Measurements from ENCODE around the gene MTFR1L.
A peak's percentile ranks its signal among the peaks of the same experiment; 100 is the strongest.

The MTFR1L gene

GRCh38 chr1:25793585-25794170 lies 26.1 kb upstream of the MTFR1L start:
- no CpG with 5 or more reads among the region's 7 CpGs for WGBS (ENCODE audit: insufficient coverage, insufficient read length)
- Histone ChIP-seq H3K4me3 (ENCODE audit: low read length) (no peak overlapping the region), H3K9me3 (ENCODE audit: control insufficient read depth, insufficient read depth, low read length) (no peaks in the 10 kb centered on the region), H3K27me3 (ENCODE audit: control insufficient read depth, insufficient read depth, low read length) (no peaks in the 10 kb centered on the region), H3K4me1 (ENCODE audit: control insufficient read depth, insufficient read depth, low read length) (no peaks in the 10 kb centered on the region; the same call in 1 of the 2 replicates), H3K36me3 (ENCODE audit: control insufficient read depth, insufficient read depth, low read length) (no peaks in the 10 kb centered on the region), H3K27ac (ENCODE audit: low read length) (no peak overlapping the region)
- DNase-seq (ENCODE audit: low read depth, low spot score): no peak

DNA sequence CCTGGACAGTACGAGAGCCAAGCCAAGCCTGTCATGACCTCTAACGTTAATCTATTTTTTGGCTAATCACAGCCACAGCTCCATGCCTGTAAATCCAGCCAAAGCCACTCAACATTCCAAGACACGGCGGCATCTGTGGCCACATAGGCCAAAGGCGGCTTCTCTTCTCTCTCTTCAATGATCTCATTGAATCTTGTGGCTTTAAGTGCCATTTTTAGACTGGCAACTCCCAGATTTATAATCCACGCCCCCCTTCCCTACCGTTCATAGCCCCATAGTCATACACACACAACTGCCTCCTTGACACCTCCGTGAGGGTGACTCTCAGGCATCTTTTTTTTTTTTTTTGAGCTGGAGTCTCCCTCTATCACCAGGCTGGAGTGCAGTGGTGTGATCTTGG lies 25.4 kb upstream of the MTFR1L start:
- Histone ChIP-seq H3K36me3 (ENCODE audit: control insufficient read depth, insufficient read depth, low read length) (no peaks in the 10 kb centered on the region), H3K4me3 (ENCODE audit: low read length) (no peak overlapping the region), H3K27me3 (ENCODE audit: control insufficient read depth, insufficient read depth, low read length) (no peaks in the 10 kb centered on the region), H3K27ac (ENCODE audit: low read length) (no peak overlapping the region), H3K4me1 (ENCODE audit: control insufficient read depth, insufficient read depth, low read length) (no peaks in the 10 kb centered on the region; the same call in 1 of the 2 replicates), H3K9me3 (ENCODE audit: control insufficient read depth, insufficient read depth, low read length) (no peaks in the 10 kb centered on the region)
- no peak for DNase-seq (ENCODE audit: low read depth, low spot score)
- no CpG with 5 or more reads among the region's 8 CpGs for WGBS (ENCODE audit: insufficient coverage, insufficient read length)

- no peak overlapping the region for H3K4me3 ChIP-seq (ENCODE audit: low read length)
- no peaks in the 10 kb centered on the region; the same call in 1 of the 2 replicates for H3K4me1 ChIP-seq (ENCODE audit: control insufficient read depth, insufficient read depth, low read length)
- H3K9me3 ChIP-seq (ENCODE audit: control insufficient read depth, insufficient read depth, low read length): no peaks in the 10 kb centered on the region
- no peak overlapping the region for H3K27ac ChIP-seq (ENCODE audit: low read length)
- no peak for DNase-seq (ENCODE audit: low read depth, low spot score)
- H3K27me3 ChIP-seq (ENCODE audit: control insufficient read depth, insufficient read depth, low read length): no peaks in the 10 kb centered on the region
- WGBS (ENCODE audit: insufficient coverage, insufficient read length): no CpG with 5 or more reads among the region's 2 CpGs
- no peaks in the 10 kb centered on the region for H3K36me3 ChIP-seq (ENCODE audit: control insufficient read depth, insufficient read depth, low read length)
Observed at GRCh38 chr1:25795211-25795610, 24.5 kb upstream of the MTFR1L start.

DNA sequence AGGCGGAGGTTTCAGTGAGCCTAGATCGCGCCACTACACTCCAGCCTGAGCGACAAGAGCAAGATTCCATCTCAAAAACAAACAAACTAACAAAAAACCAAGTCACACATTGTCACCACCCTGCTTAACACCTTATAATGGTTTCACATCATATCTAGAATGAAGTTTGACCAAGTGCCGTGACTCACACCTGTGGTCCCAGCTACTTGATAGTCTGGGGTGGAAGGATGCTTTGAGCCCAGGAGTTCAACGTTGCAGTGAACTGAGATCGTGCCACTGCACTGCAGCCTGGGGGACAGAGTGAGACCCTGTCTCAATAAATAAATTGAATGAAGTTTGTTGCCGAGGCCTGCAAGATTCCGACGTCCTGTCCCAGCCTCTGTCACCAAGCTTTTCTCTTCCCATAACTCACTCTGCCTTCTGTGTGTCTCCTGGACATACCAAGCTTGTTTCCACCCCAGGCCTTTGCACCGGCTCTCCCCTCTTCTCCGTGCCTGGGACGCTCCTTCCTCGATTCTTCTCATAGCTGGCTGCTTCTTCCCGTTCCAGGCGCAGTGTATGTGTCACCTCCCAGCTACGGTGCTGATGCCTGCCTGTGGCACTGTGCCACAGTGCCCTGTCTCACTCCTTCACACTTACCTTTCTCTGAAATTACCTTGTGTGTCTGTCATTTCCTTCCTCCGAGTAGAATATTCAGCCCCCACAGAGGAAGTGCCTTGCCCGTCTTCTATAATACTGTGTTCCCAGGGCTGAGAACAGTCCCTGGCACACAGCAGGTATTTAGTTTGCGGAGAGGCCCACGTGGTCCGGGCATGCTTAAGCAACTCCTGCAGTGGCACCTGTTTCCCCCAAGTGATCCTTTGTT lies 23.6 kb upstream of the MTFR1L start:
- no CpG with 5 or more reads among the region's 22 CpGs for WGBS (ENCODE audit: insufficient coverage, insufficient read length)
- Histone ChIP-seq H3K27me3 (ENCODE audit: control insufficient read depth, insufficient read depth, low read length) (no peaks in the 10 kb centered on the region), H3K27ac (ENCODE audit: low read length) (no peak overlapping the region), H3K4me3 (ENCODE audit: low read length) (no peak overlapping the region), H3K9me3 (ENCODE audit: control insufficient read depth, insufficient read depth, low read length) (no peaks in the 10 kb centered on the region), H3K4me1 (ENCODE audit: control insufficient read depth, insufficient read depth, low read length) (no peaks in the 10 kb centered on the region; the same call in 1 of the 2 replicates), H3K36me3 (ENCODE audit: control insufficient read depth, insufficient read depth, low read length) (no peaks in the 10 kb centered on the region)
- no peak for DNase-seq (ENCODE audit: low read depth, low spot score)

GRCh38 chr1:25796811-25797458 lies 22.8 kb upstream of the MTFR1L start:
- Histone ChIP-seq H3K4me3 (ENCODE audit: low read length) (no peak overlapping the region), H3K9me3 (ENCODE audit: control insufficient read depth, insufficient read depth, low read length) (no peaks in the 10 kb centered on the region), H3K27me3 (ENCODE audit: control insufficient read depth, insufficient read depth, low read length) (no peaks in the 10 kb centered on the region), H3K36me3 (ENCODE audit: control insufficient read depth, insufficient read depth, low read length) (no peaks in the 10 kb centered on the region), H3K4me1 (ENCODE audit: control insufficient read depth, insufficient read depth, low read length) (no peaks in the 10 kb centered on the region; the same call in 1 of the 2 replicates), H3K27ac (ENCODE audit: low read length) (no peak overlapping the region)
- DNase-seq (ENCODE audit: low read depth, low spot score): no peak
- WGBS (ENCODE audit: insufficient coverage, insufficient read length): no CpG with 5 or more reads among the region's 19 CpGs

- no CpG with 5 or more reads among the region's 8 CpGs for WGBS (ENCODE audit: insufficient coverage, insufficient read length)
- Histone ChIP-seq H3K36me3 (ENCODE audit: control insufficient read depth, insufficient read depth, low read length) (no peaks in the 10 kb centered on the region), H3K4me3 (ENCODE audit: low read length) (no peak overlapping the region), H3K27me3 (ENCODE audit: control insufficient read depth, insufficient read depth, low read length) (no peaks in the 10 kb centered on the region), H3K27ac (ENCODE audit: low read length) (no peak overlapping the region), H3K9me3 (ENCODE audit: control insufficient read depth, insufficient read depth, low read length) (no peaks in the 10 kb centered on the region), H3K4me1 (ENCODE audit: control insufficient read depth, insufficient read depth, low read length) (no peaks in the 10 kb centered on the region; the same call in 1 of the 2 replicates)
- DNase-seq (ENCODE audit: low read depth, low spot score): no peak
Observed at GRCh38 chr1:25797939-25798338, 21.8 kb upstream of the MTFR1L start.

GRCh38 chr1:25798666-25799351 lies 20.9 kb upstream of the MTFR1L start:
- no peaks in the 10 kb centered on the region for H3K27me3 ChIP-seq (ENCODE audit: control insufficient read depth, insufficient read depth, low read length)
- no CpG with 5 or more reads among the region's 8 CpGs for WGBS (ENCODE audit: insufficient coverage, insufficient read length)
- H3K27ac ChIP-seq (ENCODE audit: low read length): no peak overlapping the region
- no peaks in the 10 kb centered on the region for H3K36me3 ChIP-seq (ENCODE audit: control insufficient read depth, insufficient read depth, low read length)
- no peaks in the 10 kb centered on the region for H3K9me3 ChIP-seq (ENCODE audit: control insufficient read depth, insufficient read depth, low read length)
- H3K4me3 ChIP-seq (ENCODE audit: low read length): no peak overlapping the region
- DNase-seq (ENCODE audit: low read depth, low spot score): no peak
- no peaks in the 10 kb centered on the region; the same call in 1 of the 2 replicates for H3K4me1 ChIP-seq (ENCODE audit: control insufficient read depth, insufficient read depth, low read length)

DNA sequence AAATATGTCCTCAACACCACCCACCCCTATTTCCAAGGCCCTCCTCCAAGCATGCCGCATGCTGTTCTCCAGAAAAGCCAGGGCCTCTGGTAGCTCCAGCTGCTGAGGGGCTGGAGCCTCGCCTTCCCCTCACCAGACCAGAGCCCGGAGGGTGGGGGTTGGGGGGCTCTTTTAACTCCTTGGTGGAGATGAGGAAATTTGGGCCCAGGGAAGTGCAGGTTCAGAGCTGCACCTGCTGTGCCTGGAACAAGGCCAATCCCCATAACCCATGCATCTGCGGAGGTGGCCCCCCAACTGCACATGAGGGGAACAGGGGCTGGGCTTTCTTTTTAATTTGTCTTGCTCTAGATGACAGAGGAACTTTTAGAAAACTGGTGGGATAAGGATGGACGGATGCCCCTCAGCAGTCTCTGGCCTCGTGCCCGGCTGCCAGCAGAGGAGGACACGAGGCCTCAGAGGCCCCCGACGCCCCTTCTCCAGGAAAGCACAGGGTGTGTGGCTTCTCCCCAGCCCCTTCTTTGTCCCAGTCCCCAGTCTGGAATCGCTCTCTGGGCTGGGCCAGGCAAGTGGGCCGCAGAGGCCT lies 20.3 kb upstream of the MTFR1L start:
- no peak for DNase-seq (ENCODE audit: low read depth, low spot score)
- H3K36me3 ChIP-seq (ENCODE audit: control insufficient read depth, insufficient read depth, low read length): no peaks in the 10 kb centered on the region
- H3K27ac ChIP-seq (ENCODE audit: low read length): no peak overlapping the region
- WGBS (ENCODE audit: insufficient coverage, insufficient read length): no CpG with 5 or more reads among the region's 12 CpGs
- H3K4me3 ChIP-seq (ENCODE audit: low read length): peak overlapping the region; percentile 24; the same call in 1 of the 2 replicates
- H3K9me3 ChIP-seq (ENCODE audit: control insufficient read depth, insufficient read depth, low read length): no peaks in the 10 kb centered on the region
- H3K4me1 ChIP-seq (ENCODE audit: control insufficient read depth, insufficient read depth, low read length): no peaks in the 10 kb centered on the region; the same call in 1 of the 2 replicates
- no peaks in the 10 kb centered on the region for H3K27me3 ChIP-seq (ENCODE audit: control insufficient read depth, insufficient read depth, low read length)

GRCh38 chr1:25799935-25800702 lies 19.6 kb upstream of the MTFR1L start, which contains the start of gene SELENON:
SELENON (plus strand) TSS chr1:25800193; CDS start chr1:25800231, 38 bp downstream.
- Histone ChIP-seq H3K4me3 (ENCODE audit: low read length) (peak within 1 kb of the TSS; percentile 71; the same call in 1 of the 2 replicates), H3K36me3 (ENCODE audit: control insufficient read depth, insufficient read depth, low read length) (no peaks in the 10 kb centered on the region), H3K4me1 (ENCODE audit: control insufficient read depth, insufficient read depth, low read length) (no peaks in the 10 kb centered on the region; the same call in 1 of the 2 replicates), H3K27ac (ENCODE audit: low read length) (no peak within 1 kb of the TSS), H3K9me3 (ENCODE audit: control insufficient read depth, insufficient read depth, low read length) (no peaks in the 10 kb centered on the region), H3K27me3 (ENCODE audit: control insufficient read depth, insufficient read depth, low read length) (no peaks in the 10 kb centered on the region)
- WGBS (ENCODE audit: insufficient coverage, insufficient read length): no CpG with 5 or more reads among the region's 91 CpGs
- no peak for DNase-seq (ENCODE audit: low read depth, low spot score)

Measured in iPS DF 6.9 (cell line).